Measurements from ENCODE around the gene RREB1.

RREB1 gene

GRCh38 chr6:7107578-7108195 lies at the start of gene RREB1:
Gene RREB1, plus strand, starts transcription at chr6:7107961. Its CDS starts 73,951 bp downstream, at chr6:7181912.
- DNase-seq, result peak; percentile 73

- peak; percentile 42 for DNase-seq
Measured at GRCh38 chr6:7058250-7058923, 49.4 kb upstream of the RREB1 start.

GRCh38 chr6:7060769-7061516 lies 46.8 kb upstream of the RREB1 start:
- DNase-seq, result no peak

- no peak for DNase-seq
Measured at GRCh38 chr6:7062451-7063162, 45.2 kb upstream of the RREB1 start.

GRCh38 chr6:7067305-7067704 lies 40.5 kb upstream of the RREB1 start:
- DNase-seq, result no peak

- DNase-seq, result no peak
Measured at GRCh38 chr6:7071405-7071804, 36.4 kb upstream of the RREB1 start.

GRCh38 chr6:7073082-7073820 lies 34.5 kb upstream of the RREB1 start:
- no peak for DNase-seq

- peak; percentile 83 for DNase-seq
Measured at GRCh38 chr6:7073821-7074525, 33.8 kb upstream of the RREB1 start.

- no peak for DNase-seq
Measured at GRCh38 chr6:7074870-7075269, 32.9 kb upstream of the RREB1 start.

- DNase-seq, result no peak
Measured at GRCh38 chr6:7075341-7076000, 32.3 kb upstream of the RREB1 start.

- no peak for DNase-seq
Measured at GRCh38 chr6:7077856-7078255, 29.9 kb upstream of the RREB1 start.

- DNase-seq, result no peak
Measured at GRCh38 chr6:7078856-7079255, 28.9 kb upstream of the RREB1 start.

GRCh38 chr6:7080311-7080710 lies 27.4 kb upstream of the RREB1 start:
- DNase-seq, result no peak

GRCh38 chr6:7085911-7086310 lies 21.9 kb upstream of the RREB1 start:
- peak; percentile 24 for DNase-seq

GRCh38 chr6:7086488-7086887 lies 21.3 kb upstream of the RREB1 start:
- peak; percentile 53 for DNase-seq

GRCh38 chr6:7087066-7087465 lies 20.7 kb upstream of the RREB1 start:
- no peak for DNase-seq

- peak; percentile 54 for DNase-seq
Measured at GRCh38 chr6:7087491-7087979, 20.2 kb upstream of the RREB1 start.

GRCh38 chr6:7088076-7088742 lies 19.6 kb upstream of the RREB1 start:
- DNase-seq, result no peak

- no peak for DNase-seq
Measured at GRCh38 chr6:7098993-7099392, 8.8 kb upstream of the RREB1 start.

- DNase-seq, result no peak
Measured at GRCh38 chr6:7100072-7100752, 7.5 kb upstream of the RREB1 start.

Data from activated CD4-positive, alpha-beta T cell treated with anti-CD3 and anti-CD28 coated beads for 48 hours (primary cell).